ENCODE results near the gene BBS2. TPM values are rescaled to one million over a fixed set of nuclear protein-coding genes. Genes with fewer than 3 reads are reported as not detected.

Gene BBS2
- total and polyA plus RNA-seq, 12 donors, result 115 to 357 (median 174) TPM

DNA sequence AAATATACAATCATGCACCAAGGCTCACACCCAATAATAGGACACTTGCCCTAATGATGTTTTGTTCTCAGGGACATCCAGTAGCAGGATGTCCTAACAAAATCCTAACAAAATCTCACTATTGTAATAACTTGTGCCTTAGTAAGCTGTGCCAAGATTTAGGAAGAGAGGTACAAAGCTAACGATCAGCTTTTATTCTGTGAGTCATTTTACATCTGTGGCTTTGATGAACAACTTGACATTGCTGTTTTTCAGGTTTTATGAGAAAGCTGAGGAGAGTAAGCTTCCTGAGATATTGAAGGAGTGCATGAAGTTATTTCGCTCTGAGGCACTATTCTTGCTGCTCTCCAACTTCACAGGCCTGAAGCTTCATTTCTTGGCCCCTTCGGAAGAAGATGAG, 49.6 kb downstream of the BBS2 start:
- no peaks in the 10 kb centered on the region for H3K27me3 ChIP-seq
- no peaks in the 10 kb centered on the region for H3K4me1 ChIP-seq (replicated peaks in 1 of 2)
- no peak overlapping the region for H3K27ac ChIP-seq
- peaks cover 0 to 91% of the 10 kb centered on the region in 2 donors for H3K36me3 ChIP-seq (replicated peaks in 1 of 2)
- intact Hi-C loops (cut with DNase I), result no loop called here
- H3K4me3 ChIP-seq, result no peak overlapping the region
- 70 to 80% (median 77%) methylated on average over 3 of the region's 3 CpGs for WGBS, 4 donors
- no peaks in the 10 kb centered on the region for H3K9me3 ChIP-seq (replicated peaks in 1 of 3)
- DNase-seq, result no peak
- TF ChIP-seq, protein P1, sequence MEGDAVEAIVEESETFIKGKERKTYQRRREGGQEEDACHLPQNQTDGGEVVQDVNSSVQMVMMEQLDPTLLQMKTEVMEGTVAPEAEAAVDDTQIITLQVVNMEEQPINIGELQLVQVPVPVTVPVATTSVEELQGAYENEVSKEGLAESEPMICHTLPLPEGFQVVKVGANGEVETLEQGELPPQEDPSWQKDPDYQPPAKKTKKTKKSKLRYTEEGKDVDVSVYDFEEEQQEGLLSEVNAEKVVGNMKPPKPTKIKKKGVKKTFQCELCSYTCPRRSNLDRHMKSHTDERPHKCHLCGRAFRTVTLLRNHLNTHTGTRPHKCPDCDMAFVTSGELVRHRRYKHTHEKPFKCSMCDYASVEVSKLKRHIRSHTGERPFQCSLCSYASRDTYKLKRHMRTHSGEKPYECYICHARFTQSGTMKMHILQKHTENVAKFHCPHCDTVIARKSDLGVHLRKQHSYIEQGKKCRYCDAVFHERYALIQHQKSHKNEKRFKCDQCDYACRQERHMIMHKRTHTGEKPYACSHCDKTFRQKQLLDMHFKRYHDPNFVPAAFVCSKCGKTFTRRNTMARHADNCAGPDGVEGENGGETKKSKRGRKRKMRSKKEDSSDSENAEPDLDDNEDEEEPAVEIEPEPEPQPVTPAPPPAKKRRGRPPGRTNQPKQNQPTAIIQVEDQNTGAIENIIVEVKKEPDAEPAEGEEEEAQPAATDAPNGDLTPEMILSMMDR (IDR thresholded peaks at IDR 0.05), result no peak
- TF ChIP-seq POLR2A (IDR thresholded peaks at IDR 0.05), result no peak

- TF ChIP-seq, protein P1 (IDR thresholded peaks at IDR 0.05), result no peak
- no peak for TF ChIP-seq POLR2A (IDR thresholded peaks at IDR 0.05)
- no peak for DNase-seq
- WGBS, 4 donors, result 90 to 93% (median 92%) methylated on average over 7 of the region's 7 CpGs
Observed at GRCh38 chr16:56469748-56470147, 50.1 kb downstream of the BBS2 start.

GRCh38 chr16:56468800-56469199, 51.0 kb downstream of the BBS2 start:
- H3K36me3 ChIP-seq (replicated peaks in 1 of 2), result peaks cover 0 to 94% of the 10 kb centered on the region in 2 donors
- H3K27me3 ChIP-seq, result no peaks in the 10 kb centered on the region
- no peaks in the 10 kb centered on the region for H3K4me1 ChIP-seq (replicated peaks in 1 of 2)
- intact Hi-C loops (cut with DNase I), result no loop called here
- H3K27ac ChIP-seq, result no peak overlapping the region
- no peak for DNase-seq
- TF ChIP-seq, protein P1 (IDR thresholded peaks at IDR 0.05), result no peak
- TF ChIP-seq POLR2A (IDR thresholded peaks at IDR 0.05), result no peak
- H3K4me3 ChIP-seq, result no peak overlapping the region
- no peaks in the 10 kb centered on the region for H3K9me3 ChIP-seq (replicated peaks in 1 of 3)

More at GRCh38 chr16:56469748-56470147, 50.1 kb downstream of the BBS2 start:
- no peaks in the 10 kb centered on the region for H3K4me1 ChIP-seq (replicated peaks in 1 of 2)
- no peaks in the 10 kb centered on the region for H3K27me3 ChIP-seq
- no peak overlapping the region for H3K4me3 ChIP-seq
- no peaks in the 10 kb centered on the region for H3K9me3 ChIP-seq (replicated peaks in 1 of 3)
- peaks cover 0 to 91% of the 10 kb centered on the region in 2 donors for H3K36me3 ChIP-seq (replicated peaks in 1 of 2)
- intact Hi-C loops (cut with DNase I), result no loop called here
- no peak overlapping the region for H3K27ac ChIP-seq

GRCh38 chr16:56466344-56466743, 53.5 kb downstream of the BBS2 start:
- H3K36me3 ChIP-seq (replicated peaks in 1 of 2), result peaks cover 0 to 72% of the 10 kb centered on the region in 2 donors
- intact Hi-C loops (cut with DNase I), result no loop called here
- H3K4me1 ChIP-seq (replicated peaks in 1 of 2), result peaks cover 0 to 7% of the 10 kb centered on the region in 2 donors
- no peaks in the 10 kb centered on the region for H3K9me3 ChIP-seq (replicated peaks in 1 of 3)
- H3K27ac ChIP-seq, result no peak overlapping the region
- H3K4me3 ChIP-seq, result no peak overlapping the region
- H3K27me3 ChIP-seq, result no peaks in the 10 kb centered on the region
- WGBS, 4 donors, result 96 to 100% (median 99%) methylated on average over 2 of the region's 2 CpGs
- TF ChIP-seq POLR2A (IDR thresholded peaks at IDR 0.05), result no peak
- TF ChIP-seq, protein P1 (IDR thresholded peaks at IDR 0.05), result no peak
- DNase-seq, result no peak
